ENCODE data around the gene KCTD1. TPM values are rescaled to one million over a fixed set of nuclear protein-coding genes. Genes with fewer than 3 reads are reported as not detected.

Gene KCTD1
- total and polyA plus RNA-seq, 2 of the 8 experiments (the other 6 are each of a cell fraction or from before 2014, with no cell fraction given): 7.7 to 14.0 TPM

- ChIA-PET POLR2A (ENCODE audit: partially characterized antibody) (interaction anchor here (0.9 kb wide), 1 partner anchor 14 kb away, joined by 3 read pairs; no protein-coding TSS in a partner anchor), CTCF (ENCODE audit: partially characterized antibody) (interaction anchor here (0.6 to 4.8 kb wide), 17 partner anchors 10 to 320 kb away, joined by 3 to 22 read pairs (median 4); partner anchors contain the start of gene KCTD1)
- Histone ChIP-seq H3K36me3 (ENCODE audit: control insufficient read depth in 2 of 4, insufficient read depth in 4 of 4, low read length in 3 of 4) (peaks cover 0 to 3% (median 0%) of the 10 kb centered on the region in 4 experiments; a peak in 2 of 8 replicates), H3K23ac (ENCODE audit: insufficient read length) (no peak overlapping the region), H3K79me2 (ENCODE audit: control insufficient read depth in 1 of 2, insufficient read depth in 2 of 2, low read length in 2 of 2) (no peaks in the 10 kb centered on the region), H3K4me3 (ENCODE audit: extremely low read depth in 1 of 4, insufficient read depth in 2 of 4, low read depth in 3 of 4, low read length in 4 of 4) (no peak overlapping the region), H3K4me1 (replicated peaks in 1 of 4; ENCODE audit: control insufficient read depth in 3 of 4, insufficient read depth in 4 of 4, low read length in 3 of 4) (peaks cover 3 to 7% (median 6%) of the 10 kb centered on the region in 4 experiments; a peak in 6 of 7 replicates), H3K56ac (replicated peaks; ENCODE audit: insufficient read length, low read depth, low read length) (no peak overlapping the region), H3K27me3 (replicated peaks in 1 of 4; ENCODE audit: control insufficient read depth in 3 of 4, extremely low read depth in 1 of 4, insufficient read depth in 3 of 4, low read length in 3 of 4) (peaks cover 0 to 7% (median 5%) of the 10 kb centered on the region in 4 experiments; a peak in 3 of 7 replicates), H2BK20ac (ENCODE audit: low read length) (no peak overlapping the region), H2BK15ac (ENCODE audit: low read length) (no peak overlapping the region), H3K4ac (replicated peaks; ENCODE audit: insufficient read length, low read depth, low read length) (no peak overlapping the region), H3K79me1 (ENCODE audit: low read depth, low read length) (no peaks in the 10 kb centered on the region), H3K27ac (ENCODE audit: low read depth, low read length) (no peak overlapping the region), H2AK5ac (ENCODE audit: low read depth, low read length) (no peak overlapping the region), H2BK12ac (ENCODE audit: low read depth, low read length) (no peak overlapping the region), H3K4me2 (ENCODE audit: insufficient read depth in 1 of 2, low read depth in 2 of 2, low read length in 2 of 2) (no peak overlapping the region), H3K9me3 (ENCODE audit: insufficient read depth in 2 of 2, low read depth in 1 of 2, low read length in 1 of 2) (no peaks in the 10 kb centered on the region), H4K5ac (ENCODE audit: insufficient read length, low read depth, low read length) (no peak overlapping the region), H3K9ac (replicated peaks in 1 of 4; ENCODE audit: extremely low read depth in 1 of 4, low read depth in 3 of 4, low read length in 3 of 4) (no peak overlapping the region), H2BK120ac (replicated peaks; ENCODE audit: low read depth, low read length) (no peak overlapping the region), H2AFZ (ENCODE audit: low read length) (no peak overlapping the region), H4K20me1 (replicated peaks in 1 of 2; ENCODE audit: control insufficient read depth in 1 of 2, insufficient read depth in 2 of 2, low read length in 2 of 2) (no peaks in the 10 kb centered on the region), H3K23me2 (ENCODE audit: low read depth, low read length) (no peaks in the 10 kb centered on the region), H4K91ac (replicated peaks; ENCODE audit: insufficient read length, low read length) (no peak overlapping the region), H3K18ac (ENCODE audit: extremely low read depth, low read length) (no peak overlapping the region; the same call in 1 of the 2 replicates), H4K8ac (ENCODE audit: extremely low read depth, insufficient read depth, low read length) (no peak overlapping the region), H3K14ac (ENCODE audit: insufficient read length) (no peak overlapping the region), H2BK5ac (ENCODE audit: low read depth, low read length) (no peak overlapping the region)
- no peak for DNase-seq (ENCODE audit: low read depth in 1 of 2, low spot score in 2 of 2)
- 85% methylated on average over 9 of the region's 9 CpGs; no CpG with 5 or more reads in 1 of the 2 experiments for WGBS, 2 experiments (ENCODE audit: extremely low coverage in 1 of 2, insufficient coverage in 1 of 2, insufficient read length in 1 of 2, insufficient replicate concordance in 2 of 2, low coverage in 1 of 2, low lambda C conversion rate in 2 of 2, missing lambda C conversion rate in 1 of 2)
- no peak for FAIRE-seq
- no peak for TF ChIP-seq RAD21 (IDR thresholded peaks at IDR 0.05 in 1 of 2, conservative IDR thresholded peaks at IDR 0.05 in 1 of 2; ENCODE audit: low read depth in 2 of 2, low read length in 2 of 2)
These were observed 89.7 kb downstream of the KCTD1 start for GRCh38 chr18:26458526-26459232.

All from H1 (cell line).